ENCODE data around the gene EFNA1. TPM values are rescaled to one million over a fixed set of nuclear protein-coding genes. Genes with fewer than 3 reads are reported as not detected.
A peak's percentile ranks its signal among the peaks of the same experiment; 100 is the strongest.

The EFNA1 gene
- total and polyA plus RNA-seq, 2 of the 8 experiments (the other 6 are each of a cell fraction or from before 2014, with no cell fraction given): 4.9 to 14.6 TPM

- TF ChIP-seq CTCF (IDR thresholded peaks at IDR 0.05; ENCODE audit: control extremely low read depth in 1 of 3, insufficient read depth in 1 of 3, low read depth in 1 of 3, low read length in 3 of 3) (peak in 2 of 3 experiments; percentile 98 to 99; a peak in 3 of 4 replicates), TAF7 (optimal IDR thresholded peaks at IDR 0.05; ENCODE audit: borderline replicate concordance, low read depth, low read length) (no peak), TAF1 (IDR thresholded peaks at IDR 0.05; ENCODE audit: low read depth, low read length) (no peak), PHF8 (conservative IDR thresholded peaks at IDR 0.05; ENCODE audit: low read depth, low read length) (no peak), HDAC6 (IDR thresholded peaks at IDR 0.05; ENCODE audit: low read depth, low read length) (no peak), POLR2AphosphoS5 (IDR thresholded peaks at IDR 0.05; ENCODE audit: low read depth, low read length) (no peak), ASH2L (IDR thresholded peaks at IDR 0.05; ENCODE audit: low read length) (peak; percentile 28), RAD21 (IDR thresholded peaks at IDR 0.05 in 1 of 2, conservative IDR thresholded peaks at IDR 0.05 in 1 of 2; ENCODE audit: low read depth in 2 of 2, low read length in 2 of 2) (peak; percentile 96 to 98), NANOG (IDR thresholded peaks at IDR 0.05; ENCODE audit: insufficient read depth, low read depth, low read length, poor library complexity, severe bottlenecking) (no peak), NRF1 (IDR thresholded peaks at IDR 0.05; ENCODE audit: low read depth, low read length) (no peak), RBBP5 (IDR thresholded peaks at IDR 0.05; ENCODE audit: borderline replicate concordance, low read depth, low read length) (0 out of 2 replicates have a peak, but pooled peaks have one; percentile 21), KDM4A (IDR thresholded peaks at IDR 0.05; ENCODE audit: low read depth, low read length, severe bottlenecking) (peak; percentile 70), CTBP2 (IDR thresholded peaks at IDR 0.05; ENCODE audit: borderline replicate concordance, insufficient read depth, insufficient read length, low read length) (no peak), SP1 (IDR thresholded peaks at IDR 0.05; ENCODE audit: low read depth, low read length) (no peak), EZH2 (IDR thresholded peaks at IDR 0.05; ENCODE audit: low read depth, low read length, severe bottlenecking) (no peak), TEAD4 (IDR thresholded peaks at IDR 0.05; ENCODE audit: low read depth, low read length) (no peak), RNF2 (IDR thresholded peaks at IDR 0.05; ENCODE audit: borderline replicate concordance, low read depth, low read length, missing control alignments, poor library complexity, severe bottlenecking) (no peak), CHD2 (IDR thresholded peaks at IDR 0.05; ENCODE audit: low read length) (no peak; the same call in 1 of the 2 replicates), SP2 (IDR thresholded peaks at IDR 0.05; ENCODE audit: low read length) (no peak; the same call in 1 of the 2 replicates)
These were observed 39.8 kb downstream of the EFNA1 start (continued) for GRCh38 chr1:155167166-155168104.

Data from H1 (cell line).